ENCODE data around the gene KRT25.

KRT25 gene

GRCh38 chr17:40714473-40714872 lies 40.7 kb downstream of the KRT25 start:
- H4K8ac ChIP-seq (ENCODE audit: low read depth, low read length) = no peak overlapping the region
- H3K4ac ChIP-seq (ENCODE audit: low read depth, low read length) = no peak overlapping the region
- no peaks in the 10 kb centered on the region for H3K79me1 ChIP-seq (ENCODE audit: low read length)
- no peak overlapping the region for H3K56ac ChIP-seq (ENCODE audit: low read length)
- no peaks in the 10 kb centered on the region for H3K36me3 ChIP-seq (ENCODE audit: control insufficient read depth, insufficient read depth, low read length)
- no peak overlapping the region for H2BK120ac ChIP-seq (ENCODE audit: low read depth, low read length)
- no peaks in the 10 kb centered on the region for H3K27me3 ChIP-seq (ENCODE audit: insufficient read depth, low read length, poor library complexity)
- no peak overlapping the region for H4K5ac ChIP-seq (ENCODE audit: low read length)
- WGBS (ENCODE audit: extremely low coverage, insufficient coverage, low lambda C conversion rate) = no CpG with 5 or more reads among the region's 6 CpGs
- no peak overlapping the region for H3K18ac ChIP-seq (ENCODE audit: low read length)
- H2AK5ac ChIP-seq (ENCODE audit: low read length) = no peak overlapping the region
- no peak overlapping the region for H3K9ac ChIP-seq (ENCODE audit: low read length)
- no peaks in the 10 kb centered on the region for H3K79me2 ChIP-seq (ENCODE audit: control insufficient read depth, insufficient read depth, low read length)
- no peak for DNase-seq
- no peak overlapping the region for H2BK15ac ChIP-seq (replicated peaks; ENCODE audit: low read depth)
- H3K4me1 ChIP-seq (ENCODE audit: control insufficient read depth, low read depth, low read length) = no peaks in the 10 kb centered on the region
- H3K4me2 ChIP-seq (ENCODE audit: low read length) = no peak overlapping the region
- no peak overlapping the region for H3K4me3 ChIP-seq (ENCODE audit: low read length)
- H3K27ac ChIP-seq (ENCODE audit: low read depth, low read length) = no peak overlapping the region
- H2BK5ac ChIP-seq (ENCODE audit: low read length) = no peak overlapping the region
- H3K23ac ChIP-seq (ENCODE audit: low read length) = no peak overlapping the region

DNA sequence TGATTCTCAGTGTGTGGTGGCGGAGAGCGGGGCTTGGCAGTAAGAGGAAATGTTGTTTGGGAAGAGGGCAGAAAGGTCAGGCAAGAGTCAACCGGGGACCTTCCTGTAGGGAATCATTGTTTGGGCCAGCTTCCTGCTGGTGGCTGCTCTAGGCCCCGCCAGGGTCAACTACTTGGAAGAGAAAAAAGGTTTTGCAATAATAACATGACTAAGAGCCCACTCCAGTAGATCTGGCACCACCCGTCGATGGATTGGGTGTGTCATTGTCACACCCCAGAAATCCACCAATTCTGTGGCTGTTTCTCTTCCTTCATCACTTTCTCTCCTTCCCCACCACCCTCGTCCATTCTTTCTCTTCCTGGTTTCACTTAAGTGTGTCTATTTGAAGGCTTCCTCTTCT lies 47.4 kb downstream of the KRT25 start:
- Histone ChIP-seq H3K4me2 (ENCODE audit: low read length) (no peak overlapping the region), H2BK15ac (replicated peaks; ENCODE audit: low read depth) (no peak overlapping the region), H2BK120ac (ENCODE audit: low read depth, low read length) (no peak overlapping the region), H3K4me1 (ENCODE audit: control insufficient read depth, low read depth, low read length) (no peaks in the 10 kb centered on the region), H4K5ac (ENCODE audit: low read length) (no peak overlapping the region), H3K23ac (ENCODE audit: low read length) (no peak overlapping the region), H3K18ac (ENCODE audit: low read length) (no peak overlapping the region), H3K4me3 (ENCODE audit: low read length) (no peak overlapping the region), H2AK5ac (ENCODE audit: low read length) (no peak overlapping the region), H3K56ac (ENCODE audit: low read length) (no peak overlapping the region), H3K79me2 (ENCODE audit: control insufficient read depth, insufficient read depth, low read length) (no peaks in the 10 kb centered on the region), H3K27me3 (ENCODE audit: insufficient read depth, low read length, poor library complexity) (no peaks in the 10 kb centered on the region), H3K27ac (ENCODE audit: low read depth, low read length) (no peak overlapping the region), H3K4ac (ENCODE audit: low read depth, low read length) (no peak overlapping the region), H3K9ac (ENCODE audit: low read length) (no peak overlapping the region), H4K8ac (ENCODE audit: low read depth, low read length) (no peak overlapping the region), H2BK5ac (ENCODE audit: low read length) (no peak overlapping the region), H3K36me3 (ENCODE audit: control insufficient read depth, insufficient read depth, low read length) (no peaks in the 10 kb centered on the region), H3K79me1 (ENCODE audit: low read length) (no peaks in the 10 kb centered on the region)
- DNase-seq = no peak
- no CpG with 5 or more reads among the region's 7 CpGs for WGBS (ENCODE audit: extremely low coverage, insufficient coverage, low lambda C conversion rate)

- H4K8ac ChIP-seq (ENCODE audit: low read depth, low read length) = no peak overlapping the region
- no peak overlapping the region for H4K5ac ChIP-seq (ENCODE audit: low read length)
- H2BK5ac ChIP-seq (ENCODE audit: low read length) = no peak overlapping the region
- no peak overlapping the region for H2BK120ac ChIP-seq (ENCODE audit: low read depth, low read length)
- no peak for DNase-seq
- H3K27me3 ChIP-seq (ENCODE audit: insufficient read depth, low read length, poor library complexity) = no peaks in the 10 kb centered on the region
- no peak overlapping the region for H3K4me2 ChIP-seq (ENCODE audit: low read length)
- H3K79me2 ChIP-seq (ENCODE audit: control insufficient read depth, insufficient read depth, low read length) = no peaks in the 10 kb centered on the region
- H3K27ac ChIP-seq (ENCODE audit: low read depth, low read length) = no peak overlapping the region
- H3K36me3 ChIP-seq (ENCODE audit: control insufficient read depth, insufficient read depth, low read length) = no peaks in the 10 kb centered on the region
- no peak overlapping the region for H2BK15ac ChIP-seq (replicated peaks; ENCODE audit: low read depth)
- H3K9ac ChIP-seq (ENCODE audit: low read length) = no peak overlapping the region
- no peak overlapping the region for H3K23ac ChIP-seq (ENCODE audit: low read length)
- H2AK5ac ChIP-seq (ENCODE audit: low read length) = no peak overlapping the region
- no peaks in the 10 kb centered on the region for H3K4me1 ChIP-seq (ENCODE audit: control insufficient read depth, low read depth, low read length)
- H3K79me1 ChIP-seq (ENCODE audit: low read length) = no peaks in the 10 kb centered on the region
- H3K4ac ChIP-seq (ENCODE audit: low read depth, low read length) = no peak overlapping the region
- WGBS (ENCODE audit: extremely low coverage, insufficient coverage, low lambda C conversion rate) = no CpG with 5 or more reads among the region's 4 CpGs
- H3K4me3 ChIP-seq (ENCODE audit: low read length) = no peak overlapping the region
- H3K18ac ChIP-seq (ENCODE audit: low read length) = no peak overlapping the region
- H3K56ac ChIP-seq (ENCODE audit: low read length) = no peak overlapping the region
Measured at GRCh38 chr17:40705584-40705983, 49.5 kb downstream of the KRT25 start.

DNA sequence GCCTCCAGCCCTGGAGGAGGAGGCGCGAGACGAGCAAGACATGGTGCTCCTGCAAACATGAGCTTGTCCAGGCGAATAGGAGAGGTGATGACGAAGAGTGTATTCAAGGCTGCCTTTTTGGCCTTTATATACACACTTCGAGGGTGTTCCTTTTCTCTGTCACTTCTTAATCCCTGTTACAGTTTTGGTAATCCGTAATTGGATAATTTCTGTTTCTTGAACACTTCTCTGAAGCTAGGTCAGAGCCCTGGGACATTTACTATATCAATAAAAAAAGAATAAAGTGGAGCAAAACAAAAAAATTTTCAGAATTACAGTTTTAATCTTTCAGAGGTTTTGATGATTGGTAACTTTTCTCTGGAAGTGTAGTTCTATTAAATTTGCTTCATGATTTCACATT lies 51.5 kb downstream of the KRT25 start, which contains the start of gene KRT24:
Gene KRT24 (minus strand): TSS at position 101 of the 400 bp plus-strand sequence. CDS start 59 bp downstream, at position 42.
- no CpG with 5 or more reads among the region's 7 CpGs for WGBS (ENCODE audit: extremely low coverage, insufficient coverage, low lambda C conversion rate)
- Histone ChIP-seq H3K27ac (ENCODE audit: low read depth, low read length) (no peak within 1 kb of the TSS), H3K56ac (ENCODE audit: low read length) (no peak within 1 kb of the TSS), H2BK5ac (ENCODE audit: low read length) (no peak within 1 kb of the TSS), H2BK15ac (replicated peaks; ENCODE audit: low read depth) (no peak within 1 kb of the TSS), H3K4me2 (ENCODE audit: low read length) (no peak within 1 kb of the TSS), H3K4ac (ENCODE audit: low read depth, low read length) (no peak within 1 kb of the TSS), H3K36me3 (ENCODE audit: control insufficient read depth, insufficient read depth, low read length) (no peaks in the 10 kb centered on the region), H4K8ac (ENCODE audit: low read depth, low read length) (no peak within 1 kb of the TSS), H3K4me1 (ENCODE audit: control insufficient read depth, low read depth, low read length) (no peaks in the 10 kb centered on the region), H2BK120ac (ENCODE audit: low read depth, low read length) (no peak within 1 kb of the TSS), H3K79me2 (ENCODE audit: control insufficient read depth, insufficient read depth, low read length) (no peaks in the 10 kb centered on the region), H3K9ac (ENCODE audit: low read length) (no peak within 1 kb of the TSS), H3K18ac (ENCODE audit: low read length) (no peak within 1 kb of the TSS), H3K79me1 (ENCODE audit: low read length) (no peaks in the 10 kb centered on the region), H3K4me3 (ENCODE audit: low read length) (no peak within 1 kb of the TSS), H3K23ac (ENCODE audit: low read length) (no peak within 1 kb of the TSS), H3K27me3 (ENCODE audit: insufficient read depth, low read length, poor library complexity) (no peaks in the 10 kb centered on the region), H2AK5ac (ENCODE audit: low read length) (no peak within 1 kb of the TSS), H4K5ac (ENCODE audit: low read length) (no peak within 1 kb of the TSS)
- peak; percentile 10 for DNase-seq

DNA sequence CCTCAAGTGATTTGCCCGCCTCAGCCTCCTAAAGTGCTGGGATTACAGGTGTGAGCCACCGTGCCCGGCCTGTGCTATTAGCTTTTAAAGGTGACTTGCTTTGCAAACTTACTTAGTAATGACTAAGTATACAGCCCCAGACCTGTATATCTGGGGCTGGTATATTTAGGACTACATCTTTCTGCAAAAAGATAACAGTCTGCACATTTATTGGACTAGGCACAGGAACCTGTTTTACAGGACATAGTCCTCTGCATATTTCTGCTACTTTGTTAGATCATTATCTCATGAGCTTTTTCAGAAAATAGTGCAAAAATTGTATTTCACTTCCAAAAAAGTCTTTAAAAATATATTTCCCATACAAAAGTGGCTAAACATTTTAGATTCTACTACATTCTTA lies 52.9 kb downstream of the KRT25 start:
- Histone ChIP-seq H2BK15ac (replicated peaks; ENCODE audit: low read depth) (no peak overlapping the region), H3K4me1 (ENCODE audit: control insufficient read depth, low read depth, low read length) (no peaks in the 10 kb centered on the region), H2AK5ac (ENCODE audit: low read length) (no peak overlapping the region), H4K5ac (ENCODE audit: low read length) (no peak overlapping the region), H3K23ac (ENCODE audit: low read length) (no peak overlapping the region), H3K4me3 (ENCODE audit: low read length) (no peak overlapping the region), H3K79me1 (ENCODE audit: low read length) (no peaks in the 10 kb centered on the region), H2BK5ac (ENCODE audit: low read length) (no peak overlapping the region), H4K8ac (ENCODE audit: low read depth, low read length) (no peak overlapping the region), H3K18ac (ENCODE audit: low read length) (no peak overlapping the region), H3K36me3 (ENCODE audit: control insufficient read depth, insufficient read depth, low read length) (no peaks in the 10 kb centered on the region), H3K4ac (ENCODE audit: low read depth, low read length) (no peak overlapping the region), H3K27ac (ENCODE audit: low read depth, low read length) (no peak overlapping the region), H3K27me3 (ENCODE audit: insufficient read depth, low read length, poor library complexity) (no peaks in the 10 kb centered on the region), H2BK120ac (ENCODE audit: low read depth, low read length) (no peak overlapping the region), H3K79me2 (ENCODE audit: control insufficient read depth, insufficient read depth, low read length) (no peaks in the 10 kb centered on the region), H3K9ac (ENCODE audit: low read length) (no peak overlapping the region), H3K56ac (ENCODE audit: low read length) (no peak overlapping the region), H3K4me2 (ENCODE audit: low read length) (no peak overlapping the region)
- WGBS (ENCODE audit: extremely low coverage, insufficient coverage, low lambda C conversion rate) = no CpG with 5 or more reads among the region's 3 CpGs
- no peak for DNase-seq

- Histone ChIP-seq H3K9ac (ENCODE audit: low read length) (no peak overlapping the region), H3K27me3 (ENCODE audit: insufficient read depth, low read length, poor library complexity) (no peaks in the 10 kb centered on the region), H3K4me1 (ENCODE audit: control insufficient read depth, low read depth, low read length) (no peaks in the 10 kb centered on the region), H4K5ac (ENCODE audit: low read length) (no peak overlapping the region), H3K4me3 (ENCODE audit: low read length) (no peak overlapping the region), H3K4ac (ENCODE audit: low read depth, low read length) (no peak overlapping the region), H2BK15ac (replicated peaks; ENCODE audit: low read depth) (no peak overlapping the region), H3K79me2 (ENCODE audit: control insufficient read depth, insufficient read depth, low read length) (no peaks in the 10 kb centered on the region), H3K23ac (ENCODE audit: low read length) (no peak overlapping the region), H3K18ac (ENCODE audit: low read length) (no peak overlapping the region), H3K27ac (ENCODE audit: low read depth, low read length) (no peak overlapping the region), H3K36me3 (ENCODE audit: control insufficient read depth, insufficient read depth, low read length) (no peaks in the 10 kb centered on the region), H3K79me1 (ENCODE audit: low read length) (no peaks in the 10 kb centered on the region), H3K56ac (ENCODE audit: low read length) (no peak overlapping the region), H2BK5ac (ENCODE audit: low read length) (no peak overlapping the region), H2BK120ac (ENCODE audit: low read depth, low read length) (no peak overlapping the region), H3K4me2 (ENCODE audit: low read length) (no peak overlapping the region), H2AK5ac (ENCODE audit: low read length) (no peak overlapping the region), H4K8ac (ENCODE audit: low read depth, low read length) (no peak overlapping the region)
- DNase-seq = no peak
- WGBS (ENCODE audit: extremely low coverage, insufficient coverage, low lambda C conversion rate) = no CpG with 5 or more reads among the region's 5 CpGs
Measured at GRCh38 chr17:40699853-40700252, 55.3 kb downstream of the KRT25 start.
